ENCODE measurements around the gene ARHGAP12. TPM values are rescaled to one million over a fixed set of nuclear protein-coding genes. Genes with fewer than 3 reads are reported as not detected.

ARHGAP12 gene
- total RNA-seq, 2 donors from 2014 or later, result 26.3 to 37.2 TPM

- Histone ChIP-seq H3K27me3 (replicated peaks; ENCODE audit: insufficient read depth) (no peaks in the 10 kb centered on the region), H3K36me3 (no peaks in the 10 kb centered on the region), H3K4me3 (no peak overlapping the region), H3K4me1 (ENCODE audit: control insufficient read depth in 1 of 2, low read depth in 2 of 2) (peaks cover 0 to 2% of the 10 kb centered on the region in 2 donors), H3K27ac (no peak overlapping the region), H3K9me3 (no peaks in the 10 kb centered on the region)
- ATAC-seq (ENCODE audit: insufficient number of reproducible peaks, low FRiP score, low read depth) (no peak), DNase-seq (ENCODE audit: low spot score) (no peak)
- no peak for TF ChIP-seq CTCF (IDR thresholded peaks at IDR 0.05)
These were observed 24.4 kb upstream of the ARHGAP12 start for GRCh38 chr10:31953080-31953479.

GRCh38 chr10:31952066-31952465 is 23.4 kb upstream of the ARHGAP12 start:
- TF ChIP-seq CTCF (IDR thresholded peaks at IDR 0.05), result no peak

GRCh38 chr10:31949266-31949665 is 20.6 kb upstream of the ARHGAP12 start:
- no peak for TF ChIP-seq CTCF (IDR thresholded peaks at IDR 0.05)
- no peaks in the 10 kb centered on the region for H3K9me3 ChIP-seq
- H3K4me1 ChIP-seq (ENCODE audit: control insufficient read depth in 1 of 2, low read depth in 2 of 2), result peaks cover 4 to 16% of the 10 kb centered on the region in 2 donors
- H3K36me3 ChIP-seq, result no peaks in the 10 kb centered on the region
- no peaks in the 10 kb centered on the region for H3K27me3 ChIP-seq (replicated peaks; ENCODE audit: insufficient read depth)
- H3K4me3 ChIP-seq, result no peak overlapping the region
- DNase-seq (ENCODE audit: low spot score) (no peak), ATAC-seq (ENCODE audit: insufficient number of reproducible peaks, low FRiP score, low read depth) (no peak)
- no peak overlapping the region for H3K27ac ChIP-seq

More at GRCh38 chr10:31952066-31952465, 23.4 kb upstream of the ARHGAP12 start:
- Histone ChIP-seq H3K27me3 (replicated peaks; ENCODE audit: insufficient read depth) (no peaks in the 10 kb centered on the region), H3K27ac (no peak overlapping the region), H3K4me1 (ENCODE audit: control insufficient read depth in 1 of 2, low read depth in 2 of 2) (peaks cover under 1 to 12% of the 10 kb centered on the region in 2 donors), H3K4me3 (no peak overlapping the region), H3K9me3 (no peaks in the 10 kb centered on the region), H3K36me3 (no peaks in the 10 kb centered on the region)
- ATAC-seq (ENCODE audit: insufficient number of reproducible peaks, low FRiP score, low read depth), result no peak
- no peak for DNase-seq (ENCODE audit: low spot score)

GRCh38 chr10:31948021-31948420 is 19.4 kb upstream of the ARHGAP12 start:
- DNase-seq (ENCODE audit: low spot score) (no peak), ATAC-seq (ENCODE audit: insufficient number of reproducible peaks, low FRiP score, low read depth) (no peak)
- H3K36me3 ChIP-seq, result no peaks in the 10 kb centered on the region
- H3K4me3 ChIP-seq, result peak overlapping the region; percentile 60
- no peaks in the 10 kb centered on the region for H3K27me3 ChIP-seq (replicated peaks; ENCODE audit: insufficient read depth)
- H3K4me1 ChIP-seq (ENCODE audit: control insufficient read depth in 1 of 2, low read depth in 2 of 2), result peaks cover 4 to 16% of the 10 kb centered on the region in 2 donors
- no peaks in the 10 kb centered on the region for H3K9me3 ChIP-seq
- peak overlapping the region; percentile 58 to 59 for H3K27ac ChIP-seq
- TF ChIP-seq CTCF (IDR thresholded peaks at IDR 0.05), result no peak

- TF ChIP-seq CTCF (IDR thresholded peaks at IDR 0.05), result peak; percentile 49
- DNase-seq (ENCODE audit: low spot score), result no peak
- ATAC-seq (ENCODE audit: insufficient number of reproducible peaks, low FRiP score, low read depth), result peak; percentile 76
- H3K4me1 ChIP-seq (ENCODE audit: control insufficient read depth in 1 of 2, low read depth in 2 of 2), result peaks cover 4 to 16% of the 10 kb centered on the region in 2 donors
- H3K9me3 ChIP-seq, result no peaks in the 10 kb centered on the region
- H3K4me3 ChIP-seq, result peak overlapping the region; percentile 60
- peak overlapping the region; percentile 58 to 59 for H3K27ac ChIP-seq
- H3K36me3 ChIP-seq, result no peaks in the 10 kb centered on the region
- no peaks in the 10 kb centered on the region for H3K27me3 ChIP-seq (replicated peaks; ENCODE audit: insufficient read depth)
These were observed 18.7 kb upstream of the ARHGAP12 start for GRCh38 chr10:31947144-31947926.
